ENCODE measurements around the gene NOL3. TPM values are rescaled to one million over a fixed set of nuclear protein-coding genes. Genes with fewer than 3 reads are reported as not detected.

NOL3 gene
- total RNA-seq, 1 donor from 2014 or later: 28.3 TPM

DNA sequence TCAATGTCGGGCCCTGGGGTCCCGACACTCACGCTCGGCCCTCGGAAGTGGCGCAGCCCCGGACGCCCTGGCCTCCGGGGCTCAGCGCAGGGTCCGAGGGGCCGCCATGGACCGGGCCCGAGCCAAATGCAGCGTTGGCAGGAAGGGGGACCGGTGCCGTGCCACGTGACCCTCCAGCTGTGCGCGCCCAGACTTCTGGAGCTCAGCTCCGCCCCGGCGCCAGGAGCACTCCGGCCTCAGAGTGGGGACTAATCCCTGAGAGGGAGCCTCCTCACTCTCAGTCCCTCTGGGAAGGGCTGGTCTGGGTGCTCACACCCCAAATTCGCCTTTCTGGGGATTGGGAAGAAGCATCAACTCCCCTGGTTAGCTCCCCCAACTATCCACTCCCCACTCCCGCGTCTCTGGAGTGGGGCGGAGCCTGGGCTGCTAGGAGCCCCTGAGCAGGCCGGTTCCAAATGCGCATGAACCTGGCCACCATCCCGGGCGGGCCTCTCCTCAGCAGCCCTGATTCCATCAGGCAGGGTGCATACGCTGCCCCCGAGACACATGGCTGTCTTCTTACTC, 19.4 kb upstream of the NOL3 start, which contains the start of gene B3GNT9:
Gene B3GNT9, minus strand, starts transcription at position 166 of the 564 bp plus-strand sequence. CDS start 513 bp downstream, outside the sequence.
- DNase-seq (ENCODE audit: low read depth): no peak
- H3K4me3 ChIP-seq (ENCODE audit: low read depth, low read length): peak within 1 kb of the TSS; percentile 44
- TF ChIP-seq, protein P1, sequence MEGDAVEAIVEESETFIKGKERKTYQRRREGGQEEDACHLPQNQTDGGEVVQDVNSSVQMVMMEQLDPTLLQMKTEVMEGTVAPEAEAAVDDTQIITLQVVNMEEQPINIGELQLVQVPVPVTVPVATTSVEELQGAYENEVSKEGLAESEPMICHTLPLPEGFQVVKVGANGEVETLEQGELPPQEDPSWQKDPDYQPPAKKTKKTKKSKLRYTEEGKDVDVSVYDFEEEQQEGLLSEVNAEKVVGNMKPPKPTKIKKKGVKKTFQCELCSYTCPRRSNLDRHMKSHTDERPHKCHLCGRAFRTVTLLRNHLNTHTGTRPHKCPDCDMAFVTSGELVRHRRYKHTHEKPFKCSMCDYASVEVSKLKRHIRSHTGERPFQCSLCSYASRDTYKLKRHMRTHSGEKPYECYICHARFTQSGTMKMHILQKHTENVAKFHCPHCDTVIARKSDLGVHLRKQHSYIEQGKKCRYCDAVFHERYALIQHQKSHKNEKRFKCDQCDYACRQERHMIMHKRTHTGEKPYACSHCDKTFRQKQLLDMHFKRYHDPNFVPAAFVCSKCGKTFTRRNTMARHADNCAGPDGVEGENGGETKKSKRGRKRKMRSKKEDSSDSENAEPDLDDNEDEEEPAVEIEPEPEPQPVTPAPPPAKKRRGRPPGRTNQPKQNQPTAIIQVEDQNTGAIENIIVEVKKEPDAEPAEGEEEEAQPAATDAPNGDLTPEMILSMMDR (IDR thresholded peaks at IDR 0.05; ENCODE audit: insufficient read depth, low read length, poor library complexity, severe bottlenecking): no peak

DNA sequence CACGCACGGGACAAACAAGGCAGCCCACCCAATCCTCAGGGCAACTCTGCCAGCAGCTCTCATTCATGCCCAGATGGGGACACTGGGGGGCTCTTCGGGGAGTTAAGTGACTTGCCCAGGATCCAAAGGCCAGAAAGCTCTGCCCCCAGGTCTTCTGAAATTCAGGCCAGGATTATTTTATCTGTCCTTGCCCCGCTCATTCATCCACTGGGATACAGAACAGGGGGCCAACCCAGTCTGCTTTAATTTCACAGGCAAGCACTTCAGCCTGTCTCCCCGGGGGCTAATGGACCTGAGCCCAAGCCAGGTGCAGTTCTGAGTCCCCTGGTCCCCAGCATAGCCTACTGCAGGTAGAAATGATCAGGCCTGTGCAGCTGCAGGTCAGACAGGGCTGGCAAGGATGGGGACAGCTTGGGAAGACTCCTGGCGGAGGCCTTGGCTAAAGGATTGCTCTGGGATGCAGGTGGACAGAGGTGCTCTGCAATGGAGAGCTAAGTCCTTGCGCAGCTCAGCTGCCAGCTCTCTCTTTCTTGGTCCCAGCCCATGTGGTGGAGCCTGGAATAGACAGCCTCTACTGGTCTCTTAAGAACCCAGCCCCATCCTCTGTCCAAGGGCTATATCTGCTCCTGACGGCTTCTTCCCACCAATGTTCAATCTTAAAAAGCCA, 18.8 kb upstream of the NOL3 start:
- TF ChIP-seq, protein P1 (IDR thresholded peaks at IDR 0.05; ENCODE audit: insufficient read depth, low read length, poor library complexity, severe bottlenecking): no peak
- Histone ChIP-seq H3K27me3 (ENCODE audit: control insufficient read depth, insufficient read depth, low read length) (peaks cover 50% of the 10 kb centered on the region), H3K4me3 (ENCODE audit: low read depth, low read length) (no peak overlapping the region), H3K36me3 (ENCODE audit: control insufficient read depth, insufficient read depth, low read length) (peaks cover 3% of the 10 kb centered on the region)
- no peak for DNase-seq (ENCODE audit: low read depth)

More for the DNA sequence above, 19.4 kb upstream of the NOL3 start, which contains the start of gene B3GNT9:
- H3K36me3 ChIP-seq (ENCODE audit: control insufficient read depth, insufficient read depth, low read length): peaks cover 4% of the 10 kb centered on the region
- peaks cover 43% of the 10 kb centered on the region for H3K27me3 ChIP-seq (ENCODE audit: control insufficient read depth, insufficient read depth, low read length)

DNA sequence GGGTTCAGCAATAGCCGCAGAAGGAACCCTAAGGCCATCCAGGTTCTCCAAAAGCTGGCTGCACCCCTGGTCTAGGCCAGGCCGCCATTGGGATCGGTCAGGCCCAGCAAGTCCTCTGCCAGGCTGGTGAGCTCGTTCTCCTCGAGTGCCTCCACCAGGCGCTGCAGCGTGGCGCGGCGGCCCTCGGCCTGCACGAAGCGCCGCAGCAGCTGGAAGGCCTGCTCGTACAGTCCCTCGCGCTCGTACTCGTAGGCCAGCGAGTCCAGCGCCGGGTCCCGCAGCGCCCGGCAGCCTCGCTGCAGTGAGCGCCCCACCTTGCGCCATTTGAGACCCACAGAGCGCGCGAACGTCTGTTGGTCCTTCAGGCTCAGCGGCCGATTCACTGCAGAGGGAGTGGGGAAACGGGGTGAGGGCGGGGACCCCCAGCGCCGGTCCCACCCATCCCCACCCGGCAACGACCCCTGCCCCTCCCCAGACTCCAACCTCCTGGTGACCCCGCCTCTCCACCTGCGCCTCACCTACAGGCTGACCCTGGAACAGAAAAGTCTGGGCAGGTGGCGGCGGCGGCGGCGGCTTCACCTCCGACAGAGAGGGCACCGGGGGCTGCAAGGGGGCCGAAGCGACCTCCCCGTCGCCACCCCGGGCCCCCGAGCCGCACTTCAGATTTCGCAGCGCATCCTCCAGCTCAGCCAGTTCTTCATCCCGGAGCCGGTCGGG, 15.6 kb upstream of the NOL3 start:
- Histone ChIP-seq H3K36me3 (ENCODE audit: control insufficient read depth, insufficient read depth, low read length) (no peaks in the 10 kb centered on the region), H3K4me3 (ENCODE audit: low read depth, low read length) (peak overlapping the region; percentile 15), H3K27me3 (ENCODE audit: control insufficient read depth, insufficient read depth, low read length) (peaks cover 55% of the 10 kb centered on the region)
- DNase-seq (ENCODE audit: low read depth): no peak
- TF ChIP-seq, protein P1 (IDR thresholded peaks at IDR 0.05; ENCODE audit: insufficient read depth, low read length, poor library complexity, severe bottlenecking): no peak

DNA sequence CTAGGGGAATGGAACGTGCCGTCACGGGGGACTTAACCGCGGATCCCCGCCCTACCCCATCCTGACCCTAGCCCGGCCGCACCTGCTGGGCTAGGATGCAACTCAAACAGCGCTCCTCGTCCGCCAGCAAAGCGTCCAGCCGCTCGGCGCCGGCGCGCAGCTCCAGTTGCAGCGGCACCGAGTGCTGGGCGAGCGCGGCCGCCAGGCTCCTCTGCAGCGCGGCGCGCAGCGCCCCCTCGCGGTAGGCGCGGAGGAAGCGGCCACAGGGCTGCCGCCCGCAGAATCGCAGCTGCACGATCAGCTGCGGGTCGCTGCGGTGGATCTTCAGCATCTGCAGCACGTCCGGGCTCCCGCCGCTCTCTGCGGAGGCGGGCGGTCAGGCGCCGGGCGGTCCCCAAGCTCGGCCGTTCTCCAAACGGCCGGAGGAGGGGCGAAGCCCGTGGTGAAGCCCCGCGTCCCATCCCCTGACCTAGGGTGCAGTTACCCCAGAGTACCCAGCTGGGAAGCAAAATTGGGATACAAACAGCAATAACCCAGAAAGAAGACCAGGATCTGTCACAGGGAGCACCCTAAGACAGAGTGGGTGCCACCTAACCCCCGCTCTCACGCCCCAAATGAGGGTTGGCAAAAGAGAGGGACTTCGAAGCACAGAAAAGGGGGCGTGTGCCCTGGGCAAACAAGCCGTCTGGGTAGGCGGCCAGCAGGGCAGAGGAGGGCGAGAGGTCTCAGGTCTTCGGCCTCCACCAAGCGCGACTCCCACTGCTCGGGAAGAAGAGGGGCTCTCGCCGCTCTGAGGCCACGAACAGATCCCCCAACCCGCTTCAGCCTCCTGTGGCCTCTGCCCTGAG, 14.8 kb upstream of the NOL3 start:
- H3K27me3 ChIP-seq (ENCODE audit: control insufficient read depth, insufficient read depth, low read length): peaks cover 47% of the 10 kb centered on the region
- peak overlapping the region; percentile 15 for H3K4me3 ChIP-seq (ENCODE audit: low read depth, low read length)
- DNase-seq (ENCODE audit: low read depth): no peak
- TF ChIP-seq, protein P1 (IDR thresholded peaks at IDR 0.05; ENCODE audit: insufficient read depth, low read length, poor library complexity, severe bottlenecking): peak; percentile 37
- no peaks in the 10 kb centered on the region for H3K36me3 ChIP-seq (ENCODE audit: control insufficient read depth, insufficient read depth, low read length)

DNA sequence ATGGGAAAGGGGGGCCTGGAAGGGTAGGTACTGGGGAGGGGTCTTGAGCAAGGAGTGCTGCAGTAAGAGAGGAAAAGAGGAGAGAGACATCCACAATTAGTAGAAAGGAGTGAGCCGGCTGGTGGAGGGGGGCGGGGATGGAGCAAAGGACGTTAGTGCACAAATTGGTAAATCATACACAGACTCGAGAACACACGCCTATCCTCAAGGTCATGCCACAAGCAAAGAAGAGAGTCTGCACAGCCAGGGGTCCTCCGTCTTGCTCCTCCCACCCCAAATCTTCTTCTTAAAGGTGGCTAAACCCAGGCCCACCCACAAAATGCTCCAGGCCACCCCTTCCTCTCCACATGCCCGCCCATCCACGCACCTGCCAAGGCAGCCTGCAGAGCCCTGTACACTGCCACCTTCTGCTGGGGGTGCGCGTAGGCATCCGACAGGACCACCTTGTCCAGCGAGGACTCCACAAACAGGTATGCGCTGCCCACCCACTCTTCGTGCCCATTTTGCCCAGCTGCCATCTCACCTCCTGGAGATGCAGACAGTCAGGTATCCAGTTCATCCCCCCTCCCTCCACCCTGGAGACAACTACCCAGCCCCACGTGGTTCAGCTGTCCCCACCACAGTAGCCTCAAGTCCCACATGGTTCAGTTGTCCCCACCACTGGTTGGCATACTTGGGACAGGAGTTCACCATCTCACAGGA, 14.0 kb upstream of the NOL3 start:
- Histone ChIP-seq H3K4me3 (ENCODE audit: low read depth, low read length) (no peak overlapping the region), H3K36me3 (ENCODE audit: control insufficient read depth, insufficient read depth, low read length) (no peaks in the 10 kb centered on the region), H3K27me3 (ENCODE audit: control insufficient read depth, insufficient read depth, low read length) (peaks cover 42% of the 10 kb centered on the region)
- TF ChIP-seq, protein P1 (IDR thresholded peaks at IDR 0.05; ENCODE audit: insufficient read depth, low read length, poor library complexity, severe bottlenecking): no peak
- DNase-seq (ENCODE audit: low read depth): no peak
